ENCODE data around the gene TSPAN10.

GRCh38 chr17:81683584-81684441 lies 46.8 kb downstream of the TSPAN10 start, which contains the start of the genes ARL16 and HGS:
- TF ChIP-seq POLR2A (IDR thresholded peaks at IDR 0.05; ENCODE audit: low read depth) (peak; percentile 50), POLR2AphosphoS5 (IDR thresholded peaks at IDR 0.05) (peak; percentile 89)
- TF ChIP-seq, protein P1, sequence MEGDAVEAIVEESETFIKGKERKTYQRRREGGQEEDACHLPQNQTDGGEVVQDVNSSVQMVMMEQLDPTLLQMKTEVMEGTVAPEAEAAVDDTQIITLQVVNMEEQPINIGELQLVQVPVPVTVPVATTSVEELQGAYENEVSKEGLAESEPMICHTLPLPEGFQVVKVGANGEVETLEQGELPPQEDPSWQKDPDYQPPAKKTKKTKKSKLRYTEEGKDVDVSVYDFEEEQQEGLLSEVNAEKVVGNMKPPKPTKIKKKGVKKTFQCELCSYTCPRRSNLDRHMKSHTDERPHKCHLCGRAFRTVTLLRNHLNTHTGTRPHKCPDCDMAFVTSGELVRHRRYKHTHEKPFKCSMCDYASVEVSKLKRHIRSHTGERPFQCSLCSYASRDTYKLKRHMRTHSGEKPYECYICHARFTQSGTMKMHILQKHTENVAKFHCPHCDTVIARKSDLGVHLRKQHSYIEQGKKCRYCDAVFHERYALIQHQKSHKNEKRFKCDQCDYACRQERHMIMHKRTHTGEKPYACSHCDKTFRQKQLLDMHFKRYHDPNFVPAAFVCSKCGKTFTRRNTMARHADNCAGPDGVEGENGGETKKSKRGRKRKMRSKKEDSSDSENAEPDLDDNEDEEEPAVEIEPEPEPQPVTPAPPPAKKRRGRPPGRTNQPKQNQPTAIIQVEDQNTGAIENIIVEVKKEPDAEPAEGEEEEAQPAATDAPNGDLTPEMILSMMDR (IDR thresholded peaks at IDR 0.05) = no peak
